ENCODE measurements around the gene F10.
"Not testable (repeated sequence)": the region's sequence is repeated elsewhere in the genome, so short reads cannot be mapped to it uniquely, and the experiment has no call there.

F10 gene

GRCh38 chr13:113099142-113099541, 23.5 kb upstream of the F10 start:
- Histone ChIP-seq H3K9me2 (replicated peaks; ENCODE audit: low read depth, low read length) (no peaks in the 10 kb centered on the region), H3K9me3 (ENCODE audit: insufficient read depth, low read depth, low read length) (no peaks in the 10 kb centered on the region), H3K4me3 (ENCODE audit: low read length, poor library complexity, severe bottlenecking) (no peak overlapping the region), H3K79me2 (ENCODE audit: insufficient read depth, low read length) (no peaks in the 10 kb centered on the region), H3K27me3 (ENCODE audit: insufficient read depth, low read length, poor library complexity, severe bottlenecking) (no peaks in the 10 kb centered on the region), H3K9ac (ENCODE audit: low read depth, low read length, poor library complexity, severe bottlenecking) (no peak overlapping the region), H3F3A (ENCODE audit: low read depth) (no peaks in the 10 kb centered on the region), H3K4me1 (ENCODE audit: insufficient read depth, low read length, poor library complexity, severe bottlenecking) (no peaks in the 10 kb centered on the region), H3K36me3 (ENCODE audit: insufficient read depth, low read length) (no peaks in the 10 kb centered on the region), H2AFZ (ENCODE audit: low read length) (no peak overlapping the region), H4K20me1 (ENCODE audit: insufficient read depth, low read length, poor library complexity, severe bottlenecking) (no peaks in the 10 kb centered on the region), H3K4me2 (ENCODE audit: low read depth, low read length, poor library complexity, severe bottlenecking) (no peak overlapping the region)
- TF ChIP-seq CTCF (conservative IDR thresholded peaks at IDR 0.05; ENCODE audit: low read length) = no peak
- TF ChIP-seq EZH2phosphoT487 (IDR thresholded peaks at IDR 0.05; ENCODE audit: borderline replicate concordance) = no peak

GRCh38 chr13:113102302-113102701, 20.3 kb upstream of the F10 start:
- not testable (repeated sequence) for H3K36me3 ChIP-seq (ENCODE audit: insufficient read depth, low read length); H2AFZ ChIP-seq (ENCODE audit: low read length); H3K9me2 ChIP-seq (replicated peaks; ENCODE audit: low read depth, low read length); H3K9me3 ChIP-seq (ENCODE audit: insufficient read depth, low read depth, low read length); H4K20me1 ChIP-seq (ENCODE audit: insufficient read depth, low read length, poor library complexity, severe bottlenecking); H3K4me2 ChIP-seq (ENCODE audit: low read depth, low read length, poor library complexity, severe bottlenecking); H3K4me1 ChIP-seq (ENCODE audit: insufficient read depth, low read length, poor library complexity, severe bottlenecking); H3F3A ChIP-seq (ENCODE audit: low read depth); H3K27me3 ChIP-seq (ENCODE audit: insufficient read depth, low read length, poor library complexity, severe bottlenecking); H3K79me2 ChIP-seq (ENCODE audit: insufficient read depth, low read length); H3K4me3 ChIP-seq (ENCODE audit: low read length, poor library complexity, severe bottlenecking); H3K9ac ChIP-seq (ENCODE audit: low read depth, low read length, poor library complexity, severe bottlenecking)

GRCh38 chr13:113102727-113103126, 19.9 kb upstream of the F10 start:
- no peak for TF ChIP-seq EZH2phosphoT487 (IDR thresholded peaks at IDR 0.05; ENCODE audit: borderline replicate concordance)
- TF ChIP-seq CTCF (conservative IDR thresholded peaks at IDR 0.05; ENCODE audit: low read length) = no peak
- no peak overlapping the region for H2AFZ ChIP-seq (ENCODE audit: low read length)

GRCh38 chr13:113103646-113104045, 19.0 kb upstream of the F10 start:
- Histone ChIP-seq H3K27me3 (ENCODE audit: insufficient read depth, low read length, poor library complexity, severe bottlenecking) (no peaks in the 10 kb centered on the region), H3K4me1 (ENCODE audit: insufficient read depth, low read length, poor library complexity, severe bottlenecking) (no peaks in the 10 kb centered on the region), H3K79me2 (ENCODE audit: insufficient read depth, low read length) (no peaks in the 10 kb centered on the region), H3K9me2 (replicated peaks; ENCODE audit: low read depth, low read length) (no peaks in the 10 kb centered on the region), H3K4me3 (ENCODE audit: low read length, poor library complexity, severe bottlenecking) (no peak overlapping the region), H4K20me1 (ENCODE audit: insufficient read depth, low read length, poor library complexity, severe bottlenecking) (no peaks in the 10 kb centered on the region), H3K4me2 (ENCODE audit: low read depth, low read length, poor library complexity, severe bottlenecking) (no peak overlapping the region), H3F3A (ENCODE audit: low read depth) (no peaks in the 10 kb centered on the region), H2AFZ (ENCODE audit: low read length) (no peak overlapping the region), H3K9me3 (ENCODE audit: insufficient read depth, low read depth, low read length) (no peaks in the 10 kb centered on the region), H3K36me3 (ENCODE audit: insufficient read depth, low read length) (no peaks in the 10 kb centered on the region), H3K9ac (ENCODE audit: low read depth, low read length, poor library complexity, severe bottlenecking) (no peak overlapping the region)
- TF ChIP-seq CTCF (conservative IDR thresholded peaks at IDR 0.05; ENCODE audit: low read length) (no peak), EZH2phosphoT487 (IDR thresholded peaks at IDR 0.05; ENCODE audit: borderline replicate concordance) (no peak)

More at GRCh38 chr13:113102727-113103126, 19.9 kb upstream of the F10 start:
- no peak overlapping the region for H3K4me2 ChIP-seq (ENCODE audit: low read depth, low read length, poor library complexity, severe bottlenecking)
- no peak overlapping the region for H3K4me3 ChIP-seq (ENCODE audit: low read length, poor library complexity, severe bottlenecking)
- H3K27me3 ChIP-seq (ENCODE audit: insufficient read depth, low read length, poor library complexity, severe bottlenecking) = no peaks in the 10 kb centered on the region
- H3F3A ChIP-seq (ENCODE audit: low read depth) = no peaks in the 10 kb centered on the region
- H3K9me2 ChIP-seq (replicated peaks; ENCODE audit: low read depth, low read length) = no peaks in the 10 kb centered on the region
- no peaks in the 10 kb centered on the region for H3K79me2 ChIP-seq (ENCODE audit: insufficient read depth, low read length)
- H3K4me1 ChIP-seq (ENCODE audit: insufficient read depth, low read length, poor library complexity, severe bottlenecking) = no peaks in the 10 kb centered on the region
- H3K36me3 ChIP-seq (ENCODE audit: insufficient read depth, low read length) = no peaks in the 10 kb centered on the region
- no peaks in the 10 kb centered on the region for H4K20me1 ChIP-seq (ENCODE audit: insufficient read depth, low read length, poor library complexity, severe bottlenecking)
- H3K9ac ChIP-seq (ENCODE audit: low read depth, low read length, poor library complexity, severe bottlenecking) = no peak overlapping the region
- no peaks in the 10 kb centered on the region for H3K9me3 ChIP-seq (ENCODE audit: insufficient read depth, low read depth, low read length)
